Stimulated activated CD4-positive, alpha-beta T cell treated with anti-CD3 and anti-CD28 coated beads, TNF-alpha, amount 100 ng/mL, for 4 hours (primary cell): Measurements from ENCODE around the gene TEDDM1.
"Not testable (repeated sequence)": the region's sequence is repeated elsewhere in the genome, so short reads cannot be mapped to it uniquely, and the experiment has no call there.

ENCODE experiments used
- DNase-seq, 3 experiments: peaks; one replicate each; pipeline ENCODE4 v3.0.0-alpha.2; 2020; ENCODE audit warnings: low read depth in 3 of 3

The TEDDM1 gene

DNA sequence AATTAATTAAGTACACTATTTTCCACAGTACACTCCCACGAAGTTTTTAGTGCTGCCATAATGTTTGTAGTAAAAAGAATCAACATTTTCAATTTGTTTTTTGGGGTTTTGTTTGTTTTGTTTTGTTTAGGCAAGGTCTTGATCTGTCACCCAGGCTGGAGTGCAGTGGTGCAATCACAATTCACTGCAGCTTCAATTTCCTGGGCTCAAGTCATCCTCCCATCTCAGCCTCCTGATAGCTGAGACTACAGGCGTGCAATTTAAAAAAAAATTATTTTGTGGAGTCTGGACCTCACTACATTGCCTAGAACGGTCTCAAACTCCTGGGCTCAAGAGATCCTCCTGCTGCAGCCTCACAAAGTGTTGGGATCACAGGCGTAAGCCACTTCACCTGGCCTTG lies 20.3 kb downstream of the TEDDM1 start:
- no peak for DNase-seq

DNA sequence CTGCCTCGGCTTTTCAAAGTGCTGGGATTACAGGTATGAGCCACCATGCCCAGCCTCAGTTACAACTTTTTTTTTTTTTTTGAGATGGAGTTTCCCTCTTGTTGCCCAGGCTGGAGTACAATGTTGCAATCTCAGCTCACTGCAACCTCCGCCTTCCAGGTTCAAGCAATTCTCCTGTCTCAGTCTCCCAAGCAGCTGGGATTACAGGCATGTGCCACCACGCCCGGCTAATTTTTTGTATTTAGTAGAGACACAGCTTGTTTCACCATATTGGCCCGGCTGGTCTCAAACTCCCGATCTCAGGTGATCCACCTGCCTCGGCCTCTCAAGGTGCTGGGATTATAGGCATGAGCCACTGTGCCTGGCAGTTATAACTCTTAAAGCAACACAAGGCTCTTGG lies 20.7 kb downstream of the TEDDM1 start:
- DNase-seq: not testable (repeated sequence)

DNA sequence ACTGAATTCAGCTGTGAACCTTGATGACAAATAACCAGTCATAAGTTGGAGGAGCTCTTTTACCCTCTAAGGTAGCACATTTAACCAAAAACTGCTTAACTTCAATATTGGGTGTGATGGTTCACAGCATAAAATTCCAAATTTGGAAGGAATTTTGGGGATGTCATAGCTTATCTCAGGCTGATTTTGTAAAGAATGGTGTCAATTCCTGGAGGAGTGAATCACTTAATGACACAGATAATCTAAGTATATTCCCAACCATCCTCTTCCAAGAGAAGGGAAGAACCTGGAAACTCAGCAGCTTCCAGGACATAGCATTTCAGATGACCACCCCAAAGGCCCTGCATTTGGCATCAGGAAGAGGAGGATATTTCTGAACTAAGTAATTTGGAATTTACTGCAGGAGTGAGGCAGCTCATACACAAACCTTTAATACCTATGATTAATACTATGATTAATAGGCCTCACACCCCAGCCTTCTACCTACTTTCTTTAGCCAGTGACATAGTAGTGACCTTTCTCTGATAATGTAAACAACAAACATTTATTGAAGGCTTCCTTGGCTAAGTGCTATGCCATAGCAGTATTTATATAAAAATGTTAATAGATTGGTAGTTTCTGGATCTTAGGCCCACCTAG lies 23.4 kb downstream of the TEDDM1 start:
- DNase-seq: no peak

DNA sequence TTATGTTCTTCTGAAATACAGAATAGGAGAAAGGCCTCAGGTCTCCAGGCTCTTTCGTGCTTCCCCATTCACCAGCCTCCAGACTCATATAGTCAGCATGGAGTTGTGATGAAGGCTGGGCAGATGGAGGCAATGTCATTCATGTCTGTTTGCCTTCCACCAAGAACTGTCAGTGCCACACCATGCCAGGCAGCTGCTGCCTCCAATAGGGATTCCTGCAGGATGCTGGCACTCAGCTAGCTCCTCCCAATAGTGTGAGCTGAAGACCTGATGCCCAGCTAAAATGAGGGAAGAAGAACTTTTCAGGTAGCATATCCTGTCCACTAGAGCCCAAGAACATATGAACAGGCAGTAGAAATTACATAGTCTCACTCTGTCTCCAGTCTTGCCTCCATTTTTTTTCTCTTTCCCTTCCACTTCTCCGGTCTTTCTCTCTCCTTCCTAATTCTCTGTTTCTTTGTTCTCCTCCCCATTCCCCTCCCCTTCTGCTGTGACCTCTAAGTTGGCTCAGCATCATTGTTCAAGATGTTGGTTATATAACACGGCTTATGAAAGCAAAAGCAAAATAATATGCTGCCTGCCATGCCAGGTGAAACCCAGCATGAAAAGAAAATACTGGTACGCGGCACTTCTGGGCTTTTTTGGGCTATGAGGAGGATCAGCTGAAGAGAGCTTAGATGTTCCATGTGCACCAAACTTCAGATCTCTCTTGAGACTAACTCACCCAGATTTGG lies 26.2 kb downstream of the TEDDM1 start:
- no peak for DNase-seq

DNA sequence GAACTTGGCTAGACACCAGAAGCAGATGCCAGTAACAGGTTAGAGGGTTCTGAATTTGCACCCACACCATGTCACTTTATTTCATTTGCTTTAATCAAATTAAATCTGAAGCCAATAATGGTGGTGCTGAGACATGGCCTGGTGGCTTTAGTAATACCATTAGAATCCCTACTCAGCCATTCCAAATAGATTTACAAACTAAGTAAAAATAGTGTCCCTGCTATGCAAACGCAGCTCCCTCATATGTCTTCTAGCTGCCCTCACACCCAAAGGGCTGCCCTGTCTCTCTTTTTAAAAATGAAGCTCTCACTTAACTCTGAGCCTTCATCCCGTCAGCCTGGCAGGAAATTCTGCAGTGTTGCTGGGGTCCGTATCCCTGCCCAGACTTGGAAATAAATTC lies 29.9 kb downstream of the TEDDM1 start:
- DNase-seq: no peak

DNA sequence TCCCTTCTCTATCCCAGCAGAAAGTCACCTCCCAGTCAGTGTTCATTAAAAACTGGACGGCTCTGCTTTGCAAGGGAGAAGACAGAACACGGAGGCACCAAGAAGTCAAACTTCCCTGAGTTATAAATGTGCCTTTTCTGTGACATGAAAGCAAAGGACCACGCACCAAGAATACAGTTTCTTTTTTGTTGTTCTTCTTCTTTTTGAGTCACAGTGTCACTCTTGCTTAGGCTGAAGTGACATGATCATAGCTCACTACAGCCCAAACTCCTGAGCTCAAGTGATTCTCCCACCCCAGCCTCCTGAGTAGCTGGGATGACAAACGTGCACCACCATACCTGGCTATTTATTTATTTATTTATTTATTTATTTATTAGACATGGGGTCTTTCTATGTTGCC lies 31.6 kb downstream of the TEDDM1 start:
- no peak for DNase-seq

DNA sequence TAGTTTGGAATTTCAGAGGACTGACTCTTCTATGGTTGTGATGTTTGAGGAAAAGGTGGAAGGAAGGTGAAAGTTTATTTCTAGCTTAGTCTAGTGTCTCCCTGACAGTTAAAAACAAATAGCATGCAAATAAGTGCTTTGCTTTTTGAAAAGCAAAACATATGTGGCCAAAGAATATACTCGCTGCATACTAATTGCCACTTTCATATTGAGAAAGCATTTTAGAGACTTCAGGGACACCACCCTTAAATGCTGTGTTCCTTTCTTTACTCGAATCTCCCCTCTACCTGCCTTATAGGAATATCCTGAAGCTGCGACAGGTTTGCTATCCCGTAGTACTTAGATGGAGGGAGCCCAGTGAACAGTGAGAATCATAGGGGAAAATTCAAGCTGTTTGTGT lies 32.1 kb downstream of the TEDDM1 start:
- no peak for DNase-seq

DNA sequence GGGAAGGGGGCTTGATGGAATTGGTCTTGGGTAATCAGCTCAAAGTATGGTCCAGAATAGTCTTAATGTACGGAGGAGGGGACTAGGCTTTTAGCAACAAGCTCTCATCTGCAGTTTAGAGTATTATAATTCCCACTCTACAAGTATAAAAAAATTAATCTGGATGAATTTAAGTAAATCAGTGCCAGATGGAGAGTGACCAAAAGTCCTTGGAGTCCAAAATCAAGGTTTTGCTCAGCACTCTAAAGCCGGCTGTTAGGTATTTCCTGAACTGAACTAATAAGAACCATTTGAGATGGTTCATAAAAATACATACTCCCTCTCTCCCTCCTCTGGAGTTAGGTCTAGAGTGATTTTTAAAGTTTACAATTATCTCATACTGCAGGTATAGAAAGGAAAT lies 32.5 kb downstream of the TEDDM1 start:
- no peak for DNase-seq

DNA sequence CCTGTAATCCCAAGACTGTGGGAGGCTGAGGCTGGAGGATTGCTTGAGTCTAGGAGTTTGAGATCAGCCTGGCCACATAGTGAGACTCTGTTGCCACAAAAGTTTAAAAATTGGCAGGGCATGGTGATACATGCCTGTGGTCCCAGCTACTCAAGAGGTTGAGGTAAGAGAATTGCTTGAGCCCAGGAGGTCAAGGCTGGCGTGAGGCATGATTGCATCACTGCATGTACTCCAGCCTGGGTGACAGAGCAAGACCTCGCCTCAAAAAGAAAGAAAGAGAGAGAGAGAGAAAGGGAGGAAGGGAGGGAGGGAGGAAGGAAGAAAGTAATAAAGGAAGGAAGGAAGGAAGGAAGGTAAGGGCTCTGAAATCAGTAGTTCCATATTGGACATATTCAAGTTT lies 33.9 kb downstream of the TEDDM1 start:
- no peak for DNase-seq

DNA sequence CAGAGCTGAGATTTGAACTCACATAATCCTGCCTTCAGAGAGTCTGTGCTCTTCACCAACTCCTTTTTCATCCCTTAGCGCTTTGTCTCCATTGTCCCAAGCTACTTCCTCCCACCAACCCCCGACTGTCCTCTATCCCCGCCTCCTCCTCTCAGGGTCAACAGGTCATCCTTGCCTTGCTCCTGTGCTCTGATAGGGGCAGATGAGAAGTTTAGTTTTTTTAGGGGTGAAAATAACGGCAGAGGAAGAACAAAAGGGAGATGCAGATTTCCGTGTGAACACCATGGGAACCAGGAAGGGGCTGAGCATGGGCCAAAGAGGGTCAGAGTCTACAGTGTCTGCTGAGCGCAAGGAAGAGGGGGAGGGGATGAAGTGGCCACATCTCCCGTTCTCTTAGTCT lies 40.8 kb downstream of the TEDDM1 start:
- DNase-seq: no peak

DNA sequence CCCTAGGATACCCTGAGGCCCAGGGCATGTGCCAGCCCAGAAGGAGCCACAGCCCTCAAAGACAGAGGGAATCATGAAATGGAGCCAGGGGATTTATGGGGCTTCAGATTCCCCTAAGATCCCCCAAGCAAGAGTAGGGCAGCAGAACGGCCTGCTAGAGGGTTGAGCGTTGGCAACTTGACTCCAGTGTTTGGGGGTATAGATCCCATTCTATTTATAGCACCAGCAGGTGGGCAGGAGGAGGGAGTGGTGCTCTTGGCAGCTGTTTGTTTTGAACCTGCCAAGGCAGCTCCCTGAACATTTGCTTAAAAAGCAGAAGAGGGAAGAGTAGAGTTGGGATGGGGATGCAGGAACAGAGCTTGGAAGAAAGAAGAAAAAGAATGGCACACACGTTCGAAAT lies 42.6 kb downstream of the TEDDM1 start:
- no peak for DNase-seq

DNA sequence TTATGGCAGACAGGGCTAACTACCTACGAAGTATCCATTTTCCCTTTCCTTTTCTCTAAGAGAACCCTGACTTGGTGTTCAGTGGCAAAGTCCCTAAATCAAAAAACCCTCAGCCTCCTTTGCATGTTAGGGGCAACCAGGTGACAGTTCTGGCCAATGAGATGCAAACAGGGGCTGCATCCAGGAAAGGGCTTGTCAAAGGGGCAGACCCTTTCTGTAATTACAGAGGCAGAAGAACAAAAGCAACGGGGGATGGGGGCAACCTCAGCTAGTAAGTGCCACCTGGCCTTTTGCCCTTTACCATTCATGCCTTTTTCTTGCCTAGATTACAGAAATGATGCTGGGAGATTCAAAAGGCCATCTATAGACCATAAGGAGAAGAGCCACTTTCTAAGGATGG lies 43.3 kb downstream of the TEDDM1 start:
- DNase-seq: no peak

DNA sequence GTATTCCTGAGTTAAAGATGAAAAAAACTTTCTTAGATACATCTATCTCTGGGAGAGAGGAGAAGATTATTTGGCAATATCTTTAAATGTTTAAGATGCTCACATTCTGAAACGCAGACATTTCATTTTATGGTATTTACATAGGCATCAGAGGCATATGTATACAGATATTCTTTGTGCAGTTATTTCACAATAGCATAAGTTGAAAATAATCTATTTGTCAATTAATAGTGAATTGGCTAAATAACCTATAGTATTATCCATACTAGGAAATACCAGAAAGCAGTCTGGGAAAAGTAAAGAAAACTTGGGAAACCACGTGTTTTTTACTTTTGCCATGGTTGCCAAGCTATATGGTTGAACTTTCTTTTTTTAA lies 44.8 kb downstream of the TEDDM1 start:
- no peak for DNase-seq

DNA sequence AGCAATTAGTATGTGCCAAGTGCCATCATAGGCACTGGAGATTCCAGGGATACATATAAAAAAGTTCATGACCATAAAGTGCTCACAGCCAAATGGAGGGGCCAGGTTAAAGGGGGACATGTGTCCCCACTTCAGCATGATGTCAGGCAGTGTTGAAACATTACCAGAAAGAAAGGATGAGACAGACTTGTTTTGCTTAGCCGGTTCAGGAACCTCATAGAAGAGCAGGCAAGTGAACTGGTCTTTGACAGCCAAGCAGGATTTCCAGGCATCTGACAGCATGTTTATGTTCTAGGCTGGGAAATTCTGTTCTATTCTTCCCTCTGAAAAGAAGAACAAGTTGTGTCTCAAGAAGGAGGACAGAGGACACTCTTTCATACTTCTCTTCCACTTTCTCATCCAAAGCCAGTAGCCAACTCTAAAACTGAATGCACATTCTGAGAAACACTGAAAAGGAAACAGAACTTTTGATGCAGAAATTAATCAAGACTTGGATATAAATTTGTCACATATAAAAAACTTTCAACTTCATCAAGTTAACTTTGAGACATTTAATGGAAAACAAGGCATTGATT lies 48.6 kb downstream of the TEDDM1 start:
- no peak for DNase-seq

DNA sequence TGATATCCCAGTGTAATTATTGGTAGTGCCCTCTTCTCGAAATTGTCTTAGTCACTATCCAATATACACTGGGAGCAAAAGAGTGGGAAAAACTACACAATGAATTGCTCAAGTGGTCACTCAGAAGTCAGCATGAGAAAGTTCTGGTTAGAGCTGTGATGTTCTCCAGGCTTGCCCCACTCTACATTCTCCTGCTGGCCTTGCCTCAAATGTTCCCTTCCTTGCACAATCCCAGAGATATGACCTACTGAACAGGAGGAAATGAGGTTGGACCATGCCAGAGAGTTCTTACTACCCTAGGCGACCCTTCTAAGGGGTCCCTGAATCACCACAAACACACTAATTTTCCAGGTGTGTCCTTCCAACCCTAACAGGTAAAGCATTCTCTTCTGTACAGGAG lies 49.6 kb downstream of the TEDDM1 start:
- DNase-seq: no peak

DNA sequence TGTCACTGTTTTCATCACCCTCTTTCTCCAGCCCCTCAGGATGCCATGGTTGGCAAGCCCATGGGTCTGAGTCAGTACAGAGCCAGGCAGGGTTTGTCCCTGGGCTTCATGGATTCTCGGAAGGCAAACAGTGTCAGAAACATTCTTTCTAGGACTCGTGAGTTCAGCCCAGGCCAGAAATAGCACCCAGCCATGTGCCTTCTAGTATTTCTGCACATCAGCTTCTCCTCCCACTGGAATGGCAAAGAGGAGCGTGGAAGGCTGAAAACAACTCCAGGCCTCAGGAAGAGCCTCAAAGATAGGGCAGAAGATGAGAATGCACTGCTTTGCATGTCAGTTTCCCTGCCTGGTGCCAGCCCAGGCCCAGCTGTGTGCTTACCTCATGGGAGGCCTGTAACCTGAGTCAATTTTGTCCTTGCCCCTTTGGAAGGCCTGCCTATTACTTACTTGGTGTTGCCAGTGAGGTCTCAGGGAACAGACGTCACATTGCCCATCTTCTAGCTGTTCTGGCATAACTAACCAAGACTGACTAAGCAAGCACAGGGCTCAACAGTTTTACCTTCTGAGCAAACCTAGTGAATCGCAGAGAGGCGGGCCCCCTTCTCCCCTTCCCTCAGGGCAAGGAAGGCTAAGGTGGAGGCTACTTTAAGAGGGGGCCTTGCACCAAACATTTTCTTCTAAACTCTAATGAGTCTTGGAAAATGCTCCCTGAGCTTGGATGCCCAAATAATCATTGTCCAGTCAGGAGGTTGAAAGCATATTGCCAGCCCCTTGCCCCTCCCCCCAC lies 51.3 kb downstream of the TEDDM1 start:
- DNase-seq: no peak
